Measurements from ENCODE around the gene ERG28.
A peak's percentile ranks its signal among the peaks of the same experiment; 100 is the strongest.

Gene ERG28

DNA sequence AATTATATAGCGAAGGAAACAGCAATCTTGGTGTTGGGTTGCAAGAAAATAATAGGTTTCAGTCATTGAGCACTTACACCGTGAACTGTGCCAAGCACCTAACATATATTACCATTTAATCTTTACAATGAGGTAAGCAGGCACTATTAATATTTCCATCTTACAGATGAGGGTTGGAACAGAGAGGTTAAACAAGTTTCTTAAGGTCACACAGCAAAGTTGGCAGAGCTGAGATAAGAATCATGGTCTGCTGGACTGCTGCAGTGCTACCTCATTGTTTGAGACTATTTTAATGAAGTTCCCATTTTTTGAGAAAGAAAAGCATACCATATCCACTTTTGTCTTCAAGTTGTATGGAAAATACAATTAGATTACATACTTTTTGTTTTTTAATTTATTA is 1.7 kb downstream of the ERG28 start:
- no peak for DNase-seq (ENCODE audit: low read depth in 2 of 2)

DNA sequence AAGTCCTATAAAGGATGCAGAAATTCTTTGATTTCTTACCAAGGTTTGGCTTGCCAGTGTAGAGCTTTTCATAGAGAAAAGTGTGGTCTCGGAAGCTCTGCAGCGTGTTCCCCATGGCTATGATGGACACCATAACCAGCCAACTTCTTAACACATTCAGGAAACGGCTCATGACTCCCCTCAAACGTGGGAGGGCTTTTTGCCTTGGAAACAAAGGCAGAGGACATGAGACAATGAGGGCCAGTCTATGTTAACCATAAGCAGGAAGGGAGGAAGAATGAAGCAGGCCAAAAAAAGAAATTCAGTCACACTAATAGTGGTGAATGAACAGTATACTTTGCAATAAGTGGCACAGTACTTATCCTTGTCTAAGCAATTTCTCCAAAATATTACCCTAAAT is 3.3 kb downstream of the ERG28 start:
- DNase-seq (ENCODE audit: low read depth in 2 of 2), result no peak

DNA sequence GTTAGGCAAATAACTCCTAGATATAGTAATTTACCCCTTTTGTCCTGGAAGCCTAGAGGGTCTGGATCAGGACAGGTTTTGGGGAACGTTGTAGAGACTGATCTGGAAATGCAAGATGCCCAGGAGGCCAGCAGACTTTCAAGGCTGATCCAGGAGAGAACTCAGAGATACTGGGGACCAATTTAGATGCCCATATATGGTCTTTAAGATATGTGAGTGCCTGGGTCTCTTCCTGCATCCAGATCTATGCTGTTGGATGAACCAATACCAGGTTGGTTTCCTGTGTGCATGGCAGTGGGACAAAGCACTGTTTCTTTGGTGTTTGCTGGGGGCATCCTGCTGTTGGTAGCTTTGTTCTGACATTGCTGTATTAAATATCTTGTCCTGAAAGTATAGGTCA is 5.4 kb downstream of the ERG28 start:
- no peak for DNase-seq (ENCODE audit: low read depth in 2 of 2)

DNA sequence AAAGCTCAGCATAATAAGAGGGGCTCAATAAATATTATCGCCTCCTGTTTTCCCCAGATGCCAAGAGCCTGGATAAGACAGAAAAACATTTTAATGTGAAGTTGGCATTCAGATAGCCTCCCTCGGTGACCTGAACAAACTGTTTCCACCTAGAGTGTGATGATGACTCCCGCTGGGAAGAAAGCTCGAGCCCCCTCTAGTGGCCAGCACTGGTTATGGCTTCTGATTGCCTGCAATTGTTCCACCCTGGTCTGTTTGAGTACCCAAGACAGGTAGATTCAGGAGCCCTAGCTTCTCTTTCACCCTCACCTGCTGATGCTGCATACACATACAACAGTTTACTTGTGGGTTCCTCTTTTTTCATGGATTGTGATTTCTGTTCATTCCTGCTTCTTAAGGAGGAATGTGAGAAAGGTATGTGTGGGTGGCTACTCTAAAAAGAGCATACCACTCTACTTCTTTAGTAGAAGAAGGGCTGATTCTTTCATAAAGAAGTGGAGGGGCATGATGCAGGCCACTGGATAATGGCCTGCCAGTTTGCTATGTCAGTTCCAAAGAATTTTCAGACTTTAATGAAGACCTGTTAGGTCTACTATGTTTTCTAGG is 6.4 kb downstream of the ERG28 start:
- peak; percentile 20 to 28 for DNase-seq (ENCODE audit: low read depth in 2 of 2)

DNA sequence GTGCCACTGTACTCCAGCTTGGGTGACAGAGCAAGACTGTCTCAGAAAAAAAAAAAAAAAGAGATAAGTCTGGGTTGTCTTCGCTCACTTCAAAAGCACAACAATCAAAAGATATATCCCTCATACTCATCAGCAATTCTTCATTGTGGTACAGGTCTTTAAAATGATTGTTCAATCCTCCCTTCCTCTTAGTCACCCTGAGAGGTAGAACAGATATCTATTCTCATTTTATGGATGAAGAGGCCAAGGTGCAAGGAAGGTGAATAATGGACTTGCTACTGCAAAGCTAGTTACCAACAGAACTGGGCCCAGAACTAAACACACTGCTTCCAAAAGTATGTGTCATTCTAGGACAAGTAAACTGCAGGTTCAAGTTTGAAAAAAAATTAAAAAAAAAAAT is 7.1 kb downstream of the ERG28 start:
- no peak for DNase-seq (ENCODE audit: low read depth in 2 of 2)

DNA sequence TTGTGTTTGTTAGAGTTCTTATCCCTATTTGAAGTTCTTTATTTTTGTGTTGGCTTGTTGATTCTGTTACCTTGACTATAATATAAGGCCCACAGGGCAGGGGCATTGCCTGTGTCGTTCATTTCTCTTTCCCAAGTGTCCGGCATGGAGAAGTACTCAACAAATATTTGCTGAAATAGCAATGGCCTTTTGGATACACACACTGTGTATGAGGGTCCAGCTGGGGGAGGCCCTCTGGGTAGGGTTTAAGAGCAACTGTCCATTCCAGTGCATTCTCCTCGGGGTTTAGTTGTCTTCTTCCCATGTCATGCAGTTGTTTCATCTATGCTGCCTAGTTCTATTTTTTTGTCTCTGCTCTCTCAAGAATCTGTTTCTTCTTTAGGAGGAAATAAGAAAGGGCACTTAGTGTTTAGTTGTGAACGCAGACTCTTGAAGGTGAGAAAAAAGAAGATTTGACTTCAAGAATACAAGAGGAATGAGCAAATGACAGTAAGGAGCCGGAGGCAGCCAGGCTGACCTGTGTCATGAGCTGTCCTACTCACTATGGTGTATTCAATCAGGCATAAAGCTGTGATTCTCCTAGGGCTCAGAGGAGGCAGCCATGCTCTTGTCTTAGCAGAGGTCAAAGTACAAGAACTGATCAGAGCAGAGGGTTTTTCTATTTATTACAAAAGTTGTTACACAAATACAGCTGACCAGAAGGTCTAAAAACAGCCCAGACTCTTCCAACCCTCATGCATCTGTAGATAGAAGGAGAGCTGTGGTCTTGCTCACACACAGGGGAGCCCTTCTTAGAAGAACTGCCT is 10.2 kb downstream of the ERG28 start:
- DNase-seq (ENCODE audit: low read depth in 2 of 2), result no peak

DNA sequence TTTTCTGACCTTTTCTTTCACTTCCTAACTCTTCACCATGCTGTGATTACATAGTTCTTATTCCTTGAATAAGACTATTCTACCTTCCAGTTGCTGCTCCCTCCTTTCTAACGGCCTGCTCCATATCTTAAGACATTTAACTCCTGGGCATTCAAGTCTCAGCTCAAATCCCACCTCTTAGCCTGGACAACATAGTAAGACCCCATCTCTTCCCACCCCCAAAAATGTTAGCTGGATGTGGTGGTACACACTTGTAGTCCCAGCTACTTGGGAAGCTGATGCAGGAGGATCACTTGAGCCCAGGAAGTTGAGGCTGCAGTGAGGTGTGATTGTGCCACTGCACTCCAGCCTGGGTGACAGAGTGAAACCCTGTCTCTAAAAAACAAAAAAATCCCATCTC is 10.9 kb downstream of the ERG28 start:
- DNase-seq (ENCODE audit: low read depth in 2 of 2), result no peak

DNA sequence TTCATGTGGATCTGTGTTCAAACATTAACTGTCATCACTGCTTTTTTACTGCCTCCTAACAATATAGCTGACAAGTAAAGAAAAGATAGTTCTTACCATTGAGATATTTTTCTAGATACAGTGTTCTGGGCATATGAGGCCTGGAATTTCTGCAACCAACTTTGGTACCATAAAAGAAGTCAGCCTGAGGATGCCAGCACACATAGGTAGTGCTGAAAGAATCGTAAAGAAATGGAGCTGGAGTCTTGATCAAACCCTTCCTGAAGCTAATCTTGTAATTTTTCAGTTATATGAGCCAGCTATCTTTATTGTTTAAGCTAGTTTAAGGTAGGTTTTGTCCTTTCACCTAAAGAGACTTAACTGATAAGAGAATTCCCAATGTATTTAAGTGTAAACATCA is 11.3 kb downstream of the ERG28 start:
- DNase-seq (ENCODE audit: low read depth in 2 of 2), result no peak

DNA sequence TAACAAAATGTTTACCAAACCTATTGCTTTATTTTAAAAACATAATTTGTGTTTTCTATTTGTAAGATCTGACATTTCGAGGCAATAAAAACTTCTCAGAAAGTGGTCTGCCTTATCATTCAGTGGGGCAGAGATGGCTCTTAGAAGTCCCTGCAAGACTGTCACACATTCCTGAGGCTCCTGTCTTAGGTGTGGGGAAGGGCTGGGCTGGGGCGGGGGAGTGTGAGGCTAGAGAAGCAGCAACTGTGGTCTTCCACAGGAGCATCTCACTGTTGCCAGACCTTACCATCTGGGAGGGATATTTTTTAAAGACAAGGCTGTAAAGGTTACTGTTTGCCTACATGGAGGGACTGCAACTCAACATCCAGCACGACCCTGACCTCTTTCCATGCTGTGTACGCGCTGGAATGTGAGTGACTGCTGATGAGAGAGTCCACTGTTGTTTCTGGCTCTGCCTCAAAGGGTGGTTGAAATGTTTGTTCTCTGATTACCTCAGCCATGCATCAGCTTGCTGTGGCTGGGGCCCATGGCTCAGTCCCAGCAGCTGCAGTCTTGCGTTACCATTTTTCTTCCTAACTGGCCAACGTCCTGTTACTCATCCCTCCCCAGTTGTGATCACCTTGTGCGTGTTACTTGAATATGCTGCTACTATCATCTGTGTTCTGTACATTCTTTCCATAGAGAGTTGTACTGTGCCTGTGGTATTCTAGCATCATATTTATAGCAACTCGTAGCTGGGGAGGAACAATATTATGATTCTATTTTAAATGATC is 12.4 kb downstream of the ERG28 start:
- DNase-seq (ENCODE audit: low read depth in 2 of 2), result peak; percentile 23 to 36

DNA sequence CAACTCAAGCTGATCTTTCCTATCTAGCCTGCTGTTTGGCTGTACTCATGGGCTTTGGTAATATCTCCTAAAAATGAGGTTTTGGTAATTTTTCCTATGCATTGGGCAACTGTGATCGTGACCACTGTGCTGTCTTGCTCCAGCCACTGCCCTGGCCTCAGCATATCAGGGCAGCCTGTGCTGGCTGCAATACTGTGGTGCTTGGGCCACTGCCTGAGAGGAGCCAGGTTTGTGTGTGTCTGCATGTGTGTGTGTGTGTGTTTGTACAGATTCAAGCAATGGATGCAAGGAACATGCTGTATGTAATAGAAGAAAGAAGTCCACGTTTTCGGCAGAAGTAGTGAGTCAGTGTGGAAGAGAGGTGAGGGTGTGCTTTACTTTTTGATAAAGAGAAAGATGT is 13.0 kb downstream of the ERG28 start:
- DNase-seq (ENCODE audit: low read depth in 2 of 2), result no peak

DNA sequence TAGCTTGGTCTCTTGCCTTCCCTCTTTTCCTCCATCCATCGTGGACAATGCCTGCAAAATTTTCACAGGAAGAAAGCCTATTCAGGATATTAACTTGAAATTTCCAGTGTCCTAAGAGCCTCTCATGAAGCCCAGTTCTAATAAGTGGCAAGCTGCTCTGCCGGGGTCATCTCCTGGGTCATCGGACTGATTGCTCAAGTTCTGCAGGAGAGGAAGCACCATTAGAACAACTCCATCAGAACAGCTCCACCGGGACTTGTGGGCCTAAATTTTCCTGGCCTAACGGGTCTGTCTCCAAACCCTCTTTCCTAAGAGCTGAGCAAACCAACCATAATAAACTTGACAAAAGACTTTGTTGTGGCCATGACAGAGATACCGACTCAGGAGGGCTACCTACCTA is 13.9 kb downstream of the ERG28 start:
- DNase-seq (ENCODE audit: low read depth in 2 of 2), result no peak

DNA sequence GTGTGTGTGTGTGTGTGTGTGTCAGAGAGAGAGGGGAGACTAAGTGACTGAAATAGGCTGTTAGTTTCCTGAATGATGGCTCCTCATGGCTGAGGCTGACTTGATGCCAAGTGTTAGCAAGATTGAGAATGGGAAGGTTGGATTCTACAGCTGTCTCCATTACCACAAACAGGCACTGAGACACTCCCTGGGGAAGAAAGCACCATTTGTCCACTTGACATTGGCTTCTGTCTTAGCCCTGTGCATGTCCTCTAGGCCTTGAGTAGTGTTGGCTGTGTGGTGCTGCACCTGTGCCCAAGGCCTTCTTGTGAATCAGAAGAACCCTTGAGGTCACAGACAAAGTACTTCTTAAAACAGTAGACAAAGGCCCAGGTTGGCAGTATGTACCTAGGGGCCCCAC is 15.6 kb downstream of the ERG28 start:
- DNase-seq (ENCODE audit: low read depth in 2 of 2), result no peak

DNA sequence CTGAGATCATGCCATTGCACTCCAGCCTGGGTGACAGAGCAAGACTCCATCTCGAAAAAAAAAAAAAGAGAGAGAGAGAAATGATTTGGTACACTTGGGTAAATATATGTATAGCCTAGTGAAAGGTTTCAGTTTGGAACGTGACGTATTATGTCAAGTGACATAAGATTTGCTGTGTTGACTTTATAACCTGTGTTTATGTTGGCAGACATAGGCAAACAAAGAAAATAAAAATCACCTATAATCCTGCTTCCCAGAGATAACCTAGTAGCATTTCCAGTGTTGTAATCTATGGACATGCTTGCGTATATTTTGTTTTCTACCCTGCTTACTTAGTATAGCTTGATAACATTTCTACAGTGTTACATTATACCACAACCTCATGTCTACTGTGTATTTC is 16.7 kb downstream of the ERG28 start:
- DNase-seq (ENCODE audit: low read depth in 2 of 2), result no peak

DNA sequence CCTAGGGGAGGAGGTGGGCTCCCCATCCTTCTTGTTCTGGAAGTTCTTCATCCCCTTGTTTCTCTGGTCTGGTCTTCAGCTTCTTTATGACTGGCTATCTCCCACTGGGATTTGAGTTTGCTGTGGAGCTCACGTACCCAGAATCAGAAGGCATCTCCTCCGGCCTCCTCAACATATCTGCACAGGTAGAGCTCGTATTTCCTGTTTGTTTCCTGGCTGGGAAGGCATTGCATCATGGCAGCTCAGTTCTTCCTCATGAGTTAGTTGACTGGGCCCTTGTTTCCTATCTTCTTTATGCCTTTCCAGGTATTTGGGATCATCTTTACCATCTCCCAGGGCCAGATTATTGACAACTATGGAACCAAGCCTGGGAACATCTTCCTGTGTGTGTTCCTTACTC is 19.8 kb downstream of the ERG28 start:
- no peak for DNase-seq (ENCODE audit: low read depth in 2 of 2)

DNA sequence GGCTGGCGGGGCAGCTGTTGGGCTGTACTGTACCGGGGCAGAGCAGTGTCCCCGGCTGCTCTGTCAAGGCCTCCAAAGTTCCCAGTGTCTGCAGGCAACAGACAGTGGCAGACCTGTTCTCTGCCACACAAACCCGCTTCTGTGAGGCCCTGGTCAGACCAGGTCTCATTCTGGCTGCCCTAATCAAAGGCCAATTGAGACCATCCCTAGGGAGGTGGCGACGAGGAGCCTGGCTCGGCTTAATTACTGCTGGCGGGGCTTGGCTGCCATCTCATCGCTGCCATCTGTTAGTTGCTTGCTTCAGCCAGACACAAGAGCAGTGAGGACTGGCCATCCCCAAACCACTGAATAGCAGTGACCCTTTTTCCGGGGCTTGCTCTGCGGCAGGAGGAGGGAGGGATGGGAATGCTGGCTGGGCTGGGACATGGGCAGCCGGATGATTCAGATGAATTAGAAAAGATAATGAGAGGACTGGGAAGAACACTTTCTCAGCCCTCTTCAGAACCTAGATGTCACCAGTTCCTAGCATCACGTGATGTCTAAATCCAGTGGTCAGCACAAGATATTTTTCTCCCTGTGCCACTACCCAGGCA is 24.5 kb downstream of the ERG28 start:
- no peak for DNase-seq (ENCODE audit: low read depth in 2 of 2)

DNA sequence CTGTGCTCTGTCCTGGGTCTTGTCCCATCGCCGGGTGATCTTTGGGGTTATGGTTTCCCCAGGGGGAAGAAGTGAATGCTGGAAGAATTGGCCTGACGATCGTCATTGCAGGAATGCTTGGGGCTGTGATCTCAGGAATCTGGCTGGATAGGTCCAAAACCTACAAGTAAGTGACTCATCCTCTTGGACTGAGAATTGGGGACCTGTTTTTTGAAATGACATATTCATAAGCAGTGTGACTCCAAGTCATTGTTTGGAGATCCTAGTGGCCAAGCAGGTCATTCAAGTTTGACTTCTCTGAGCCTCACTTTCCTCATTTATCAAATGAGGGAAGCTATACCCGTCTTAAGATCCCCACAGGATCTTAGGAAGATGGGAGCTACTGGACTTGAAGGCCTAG is 25.8 kb downstream of the ERG28 start:
- no peak for DNase-seq (ENCODE audit: low read depth in 2 of 2)

DNA sequence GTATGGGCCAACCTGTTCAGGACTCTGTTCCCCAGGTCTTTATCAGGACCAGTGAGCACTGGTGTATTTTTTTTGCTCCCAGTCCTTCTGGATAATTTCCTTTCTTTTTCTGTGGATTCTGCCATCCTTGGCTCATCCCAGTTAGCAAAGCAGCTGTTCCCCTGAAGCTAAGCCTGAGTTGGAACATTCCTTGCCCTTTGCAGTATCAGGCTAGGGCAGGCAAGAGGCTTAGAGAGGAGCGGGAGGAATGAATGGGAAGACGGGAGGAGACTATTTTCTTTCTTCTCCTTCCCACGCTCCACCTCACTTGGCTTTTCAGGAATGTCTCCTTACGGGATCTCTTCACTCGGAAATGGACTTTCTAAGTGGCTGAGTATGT is 29.2 kb downstream of the ERG28 start:
- DNase-seq (ENCODE audit: low read depth in 2 of 2), result no peak

DNA sequence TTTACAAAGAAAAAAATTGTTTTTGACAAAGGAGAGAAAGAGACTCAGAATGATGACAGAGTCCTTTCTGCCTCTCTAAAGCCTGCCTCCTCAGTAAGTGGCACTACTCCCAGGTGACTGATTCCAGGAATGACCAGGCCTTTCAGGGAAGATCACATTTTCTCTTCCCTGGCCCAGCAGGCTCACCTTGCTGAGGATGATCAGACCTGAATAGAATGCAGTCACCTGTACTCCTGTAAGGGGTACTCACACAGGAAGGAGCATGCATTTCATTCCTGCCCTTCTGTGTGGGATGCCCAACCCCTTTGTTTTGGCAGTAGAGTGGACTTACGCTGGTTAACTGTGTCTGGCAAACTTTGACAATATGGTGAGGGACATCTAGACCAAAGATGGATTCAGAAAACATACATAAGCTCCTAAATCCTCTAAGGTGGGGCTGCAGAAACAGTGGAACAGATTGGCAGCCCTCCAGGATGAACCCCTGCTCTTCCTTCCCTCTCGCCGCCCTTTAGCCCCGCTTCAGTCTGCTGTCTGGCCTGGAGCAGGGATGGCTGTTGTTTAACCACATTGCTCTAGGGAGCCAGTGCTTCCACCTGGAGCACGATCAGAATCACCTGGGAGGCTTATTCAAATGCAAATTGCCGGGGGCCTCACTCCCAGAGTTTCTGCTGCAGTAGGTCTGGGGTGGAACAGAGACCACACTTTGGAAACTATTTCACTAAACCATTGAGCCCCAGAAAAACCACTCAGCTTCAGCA is 29.8 kb downstream of the ERG28 start:
- DNase-seq (ENCODE audit: low read depth in 2 of 2), result no peak

DNA sequence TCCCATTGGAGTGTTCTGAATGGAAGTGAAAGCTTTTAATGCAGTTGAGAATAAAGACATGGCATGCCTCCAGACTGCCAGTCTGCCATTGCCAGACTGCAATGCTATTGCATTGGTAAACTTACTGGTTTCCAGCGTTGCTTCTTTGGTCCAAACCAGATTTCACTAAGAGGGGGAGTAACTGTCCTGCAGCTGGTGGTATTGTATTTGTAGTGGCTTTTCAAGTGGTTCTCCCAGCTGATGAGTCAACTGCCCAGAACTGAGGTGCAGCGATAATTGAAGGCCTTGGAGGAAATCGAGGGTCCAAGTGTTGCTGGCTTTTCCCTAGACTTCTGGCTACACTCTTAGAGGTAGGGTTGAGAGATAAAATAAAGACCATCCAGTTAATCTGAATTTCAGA is 31.9 kb downstream of the ERG28 start:
- DNase-seq (ENCODE audit: low read depth in 2 of 2), result no peak

DNA sequence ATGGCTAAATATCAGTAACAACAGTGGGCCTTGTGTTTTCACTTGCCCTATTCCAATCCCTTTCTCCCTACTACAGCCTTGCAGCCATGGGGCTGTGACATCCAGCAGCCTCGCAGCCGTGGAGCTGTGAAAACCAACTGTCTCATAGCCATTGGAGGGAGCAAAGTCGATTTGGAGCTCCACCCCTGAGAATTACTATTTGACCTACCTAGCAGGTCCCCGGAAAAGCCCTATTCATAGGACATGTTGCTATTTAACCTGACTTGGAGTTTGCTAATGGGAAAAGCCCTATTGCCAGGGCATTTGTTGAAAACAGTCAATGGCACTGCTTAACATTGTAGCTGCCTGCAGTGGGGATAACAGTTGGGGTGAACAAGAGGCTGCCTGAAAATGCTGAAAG is 33.3 kb downstream of the ERG28 start:
- DNase-seq (ENCODE audit: low read depth in 2 of 2), result no peak

DNA sequence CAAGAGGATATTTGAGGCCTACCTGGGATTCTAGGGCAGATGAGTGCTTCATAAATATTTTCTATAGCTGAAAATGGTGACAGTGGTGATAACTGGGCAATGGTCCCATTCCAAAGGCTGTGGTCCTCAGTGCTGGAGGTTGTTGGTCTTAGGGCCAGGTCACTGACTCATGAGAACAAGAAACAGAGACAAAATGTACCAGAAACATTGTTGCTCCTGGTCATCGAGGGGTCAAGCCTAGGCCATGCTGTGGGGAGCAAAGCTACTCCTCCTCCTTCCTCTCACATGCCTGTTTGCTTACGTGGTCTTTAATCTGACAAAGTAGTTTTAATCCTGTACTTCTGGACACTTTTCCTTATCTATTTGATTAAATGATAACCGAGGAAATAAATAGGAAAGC is 33.8 kb downstream of the ERG28 start:
- DNase-seq (ENCODE audit: low read depth in 2 of 2), result no peak

DNA sequence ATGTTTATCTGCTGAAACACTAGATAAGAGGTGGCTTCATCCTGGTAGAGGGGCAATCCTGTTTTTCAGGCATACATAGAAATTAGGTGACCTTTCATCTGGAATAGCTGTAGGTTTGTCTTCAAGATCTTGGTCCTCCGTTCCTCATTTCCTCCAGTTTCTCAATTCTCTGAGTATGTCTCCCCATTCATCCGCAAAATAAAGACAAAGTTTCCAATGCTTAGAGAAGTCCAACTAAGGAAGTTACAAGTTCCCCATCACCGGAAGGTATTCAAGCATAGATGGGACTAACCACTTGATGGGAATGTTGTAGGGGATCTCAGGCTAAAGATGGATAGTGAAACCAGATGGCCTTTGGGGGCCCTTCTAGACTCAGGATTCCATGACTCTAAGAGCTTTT is 34.3 kb downstream of the ERG28 start:
- DNase-seq (ENCODE audit: low read depth in 2 of 2), result no peak
